HG02852 (cell line): ENCODE measurements around the gene AJM1.

Experiments
- ATAC-seq: cut with Tn5 transposase; IDR thresholded peaks from one replicate; pipeline ENCODE4 v1.9.1; 2021; ENCODE audit warnings: mild to moderate bottlenecking, moderate library complexity; ENCODE audit not compliant: unreplicated experiment

The AJM1 gene

GRCh38 chr9:136853596-136854112 is 11.4 kb downstream of the AJM1 start:
- no peak for ATAC-seq

DNA sequence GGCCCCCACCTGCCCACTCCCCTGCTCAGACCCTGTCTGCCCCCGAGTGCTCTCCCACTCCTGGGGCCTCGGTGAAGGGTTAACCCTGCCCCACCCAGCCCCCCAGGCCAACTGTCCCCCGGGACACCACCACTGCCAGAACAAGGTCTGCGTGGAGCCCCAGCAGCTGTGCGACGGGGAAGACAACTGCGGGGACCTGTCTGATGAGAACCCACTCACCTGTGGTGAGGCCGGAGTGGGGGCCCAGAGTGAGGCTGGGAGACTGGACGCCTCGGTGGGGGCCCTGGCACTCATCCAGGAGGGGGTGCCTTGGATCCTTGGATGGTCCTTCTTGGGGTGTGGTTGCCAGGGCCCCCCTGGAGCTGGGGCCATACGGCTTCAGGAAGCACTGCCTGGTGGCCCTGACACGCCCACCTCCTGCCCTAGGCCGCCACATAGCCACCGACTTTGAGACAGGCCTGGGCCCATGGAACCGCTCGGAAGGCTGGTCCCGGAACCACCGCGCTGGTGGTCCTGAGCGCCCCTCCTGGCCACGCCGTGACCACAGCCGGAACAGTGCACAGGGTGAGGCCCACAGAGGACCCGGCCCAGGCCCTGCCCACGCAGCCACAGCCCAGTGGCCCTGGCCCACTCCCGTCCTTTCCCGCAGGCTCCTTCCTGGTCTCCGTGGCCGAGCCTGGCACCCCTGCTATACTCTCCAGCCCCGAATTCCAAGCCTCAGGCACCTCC is 12.0 kb downstream of the AJM1 start:
- no peak for ATAC-seq

DNA sequence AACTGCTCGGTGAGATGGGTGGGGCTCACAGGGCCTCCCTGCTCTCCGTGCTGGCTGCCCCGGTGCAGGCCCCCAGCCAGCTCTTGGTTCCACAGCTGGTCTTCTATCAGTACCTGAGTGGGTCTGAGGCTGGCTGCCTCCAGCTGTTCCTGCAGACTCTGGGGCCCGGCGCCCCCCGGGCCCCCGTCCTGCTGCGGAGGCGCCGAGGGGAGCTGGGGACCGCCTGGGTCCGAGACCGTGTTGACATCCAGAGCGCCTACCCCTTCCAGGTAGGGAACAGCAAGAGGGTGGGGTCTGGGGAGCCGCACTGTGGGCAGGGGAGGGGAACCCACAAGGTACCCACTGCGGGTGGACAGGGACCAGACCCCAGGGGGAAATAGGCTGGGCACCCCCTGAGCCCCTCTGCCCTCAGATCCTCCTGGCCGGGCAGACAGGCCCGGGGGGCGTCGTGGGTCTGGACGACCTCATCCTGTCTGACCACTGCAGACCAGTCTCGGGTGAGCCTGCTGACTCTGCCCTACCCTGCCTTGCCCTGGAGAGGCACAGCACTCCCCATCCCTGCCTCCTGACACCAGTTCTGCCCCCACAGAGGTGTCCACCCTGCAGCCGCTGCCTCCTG is 12.7 kb downstream of the AJM1 start:
- ATAC-seq, result no peak

DNA sequence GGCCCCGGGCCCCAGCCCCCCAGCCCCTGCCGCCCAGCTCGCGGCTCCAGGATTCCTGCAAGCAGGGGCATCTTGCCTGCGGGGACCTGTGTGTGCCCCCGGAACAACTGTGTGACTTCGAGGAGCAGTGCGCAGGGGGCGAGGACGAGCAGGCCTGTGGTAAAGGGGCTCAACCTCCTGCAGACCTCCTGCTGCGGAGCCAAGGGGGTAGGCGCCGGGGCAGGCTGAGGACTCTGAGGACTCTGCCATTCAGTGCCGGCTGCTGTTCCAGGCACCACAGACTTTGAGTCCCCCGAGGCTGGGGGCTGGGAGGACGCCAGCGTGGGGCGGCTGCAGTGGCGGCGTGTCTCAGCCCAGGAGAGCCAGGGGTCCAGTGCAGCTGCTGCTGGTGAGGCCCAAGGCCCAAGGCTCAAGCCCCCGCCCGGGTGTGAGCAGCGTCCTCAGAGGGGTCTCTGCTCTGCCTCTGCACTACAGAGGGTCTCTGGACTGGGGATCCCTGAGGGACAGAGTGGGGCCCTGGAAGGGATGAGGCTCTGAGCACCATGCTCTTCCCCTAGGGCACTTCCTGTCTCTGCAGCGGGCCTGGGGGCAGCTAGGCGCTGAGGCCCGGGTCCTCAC is 13.3 kb downstream of the AJM1 start:
- no peak for ATAC-seq

DNA sequence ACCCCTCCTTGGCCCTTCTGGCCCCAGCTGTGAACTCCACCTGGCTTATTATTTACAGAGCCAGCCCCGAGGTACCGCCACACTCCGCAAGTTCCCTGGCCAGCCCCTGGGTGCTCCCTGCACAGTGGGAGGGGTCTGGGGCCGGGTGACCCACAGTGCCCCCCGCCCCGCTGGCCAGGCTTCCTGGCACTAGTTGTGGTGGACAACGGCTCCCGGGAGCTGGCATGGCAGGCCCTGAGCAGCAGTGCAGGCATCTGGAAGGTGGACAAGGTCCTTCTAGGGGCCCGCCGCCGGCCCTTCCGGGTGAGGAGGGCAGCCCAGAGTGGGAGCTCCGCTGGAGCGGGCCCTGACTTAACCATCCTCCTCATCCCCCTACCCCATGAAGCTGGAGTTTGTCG is 13.8 kb downstream of the AJM1 start:
- ATAC-seq, result no peak

DNA sequence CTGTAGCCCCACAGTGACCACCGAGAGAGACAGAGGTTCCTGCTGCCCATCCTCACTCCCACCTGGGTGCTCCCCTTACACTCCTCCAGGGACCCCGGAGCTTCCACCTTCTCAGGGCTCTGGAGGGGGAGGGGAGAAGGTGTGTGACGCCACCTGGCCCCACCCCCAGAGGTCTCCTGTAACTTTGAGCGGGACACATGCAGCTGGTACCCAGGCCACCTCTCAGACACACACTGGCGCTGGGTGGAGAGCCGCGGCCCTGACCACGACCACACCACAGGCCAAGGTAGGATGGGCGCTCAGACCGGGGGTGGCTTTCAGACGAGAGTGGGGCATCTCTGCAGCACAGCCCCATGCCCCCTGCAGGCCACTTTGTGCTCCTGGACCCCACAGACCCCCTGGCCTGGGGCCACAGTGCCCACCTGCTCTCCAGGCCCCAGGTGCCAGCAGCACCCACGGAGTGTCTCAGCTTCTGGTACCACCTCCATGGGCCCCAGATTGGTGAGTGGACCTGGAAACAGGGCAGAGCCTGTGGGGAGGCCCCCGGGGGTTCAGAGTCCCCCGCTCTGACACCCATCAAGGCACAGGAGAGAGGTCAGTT is 14.4 kb downstream of the AJM1 start:
- ATAC-seq, result no peak

DNA sequence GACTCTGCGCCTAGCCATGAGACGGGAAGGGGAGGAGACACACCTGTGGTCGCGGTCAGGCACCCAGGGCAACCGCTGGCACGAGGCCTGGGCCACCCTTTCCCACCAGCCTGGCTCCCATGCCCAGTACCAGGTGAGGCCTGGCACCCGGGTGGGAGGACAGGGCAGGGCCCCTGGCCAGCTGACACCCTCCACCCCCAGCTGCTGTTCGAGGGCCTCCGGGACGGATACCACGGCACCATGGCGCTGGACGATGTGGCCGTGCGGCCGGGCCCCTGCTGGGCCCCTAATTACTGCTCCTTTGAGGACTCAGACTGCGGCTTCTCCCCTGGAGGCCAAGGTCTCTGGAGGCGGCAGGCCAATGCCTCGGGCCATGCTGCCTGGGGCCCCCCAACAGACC is 14.9 kb downstream of the AJM1 start:
- ATAC-seq, result no peak

GRCh38 chr9:136857581-136858412 is 15.5 kb downstream of the AJM1 start:
- ATAC-seq, result no peak

- ATAC-seq, result no peak
Measured at GRCh38 chr9:136858452-136858843, 16.2 kb downstream of the AJM1 start.

- no peak for ATAC-seq
Measured at GRCh38 chr9:136858844-136859757, 16.8 kb downstream of the AJM1 start.

DNA sequence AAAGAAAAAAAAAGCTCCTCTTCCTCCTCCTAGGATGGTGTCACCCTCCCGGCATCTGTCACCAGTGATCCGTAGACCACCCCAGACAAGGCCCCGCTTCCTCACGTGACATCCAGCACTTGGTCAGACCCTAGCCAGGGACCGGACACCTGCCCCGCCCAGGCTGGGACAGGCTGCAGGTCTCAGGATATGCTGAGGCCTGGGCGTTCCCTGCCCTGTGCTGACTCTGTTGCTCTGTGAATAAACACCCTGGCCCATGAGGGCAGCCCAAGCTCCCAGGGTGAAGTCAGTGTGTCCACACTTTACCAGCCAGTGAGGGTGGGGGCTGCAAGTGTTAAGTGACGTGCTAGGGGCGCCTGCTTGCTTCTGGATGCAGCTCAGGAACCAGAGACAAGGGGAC is 18.3 kb downstream of the AJM1 start:
- ATAC-seq, result no peak

DNA sequence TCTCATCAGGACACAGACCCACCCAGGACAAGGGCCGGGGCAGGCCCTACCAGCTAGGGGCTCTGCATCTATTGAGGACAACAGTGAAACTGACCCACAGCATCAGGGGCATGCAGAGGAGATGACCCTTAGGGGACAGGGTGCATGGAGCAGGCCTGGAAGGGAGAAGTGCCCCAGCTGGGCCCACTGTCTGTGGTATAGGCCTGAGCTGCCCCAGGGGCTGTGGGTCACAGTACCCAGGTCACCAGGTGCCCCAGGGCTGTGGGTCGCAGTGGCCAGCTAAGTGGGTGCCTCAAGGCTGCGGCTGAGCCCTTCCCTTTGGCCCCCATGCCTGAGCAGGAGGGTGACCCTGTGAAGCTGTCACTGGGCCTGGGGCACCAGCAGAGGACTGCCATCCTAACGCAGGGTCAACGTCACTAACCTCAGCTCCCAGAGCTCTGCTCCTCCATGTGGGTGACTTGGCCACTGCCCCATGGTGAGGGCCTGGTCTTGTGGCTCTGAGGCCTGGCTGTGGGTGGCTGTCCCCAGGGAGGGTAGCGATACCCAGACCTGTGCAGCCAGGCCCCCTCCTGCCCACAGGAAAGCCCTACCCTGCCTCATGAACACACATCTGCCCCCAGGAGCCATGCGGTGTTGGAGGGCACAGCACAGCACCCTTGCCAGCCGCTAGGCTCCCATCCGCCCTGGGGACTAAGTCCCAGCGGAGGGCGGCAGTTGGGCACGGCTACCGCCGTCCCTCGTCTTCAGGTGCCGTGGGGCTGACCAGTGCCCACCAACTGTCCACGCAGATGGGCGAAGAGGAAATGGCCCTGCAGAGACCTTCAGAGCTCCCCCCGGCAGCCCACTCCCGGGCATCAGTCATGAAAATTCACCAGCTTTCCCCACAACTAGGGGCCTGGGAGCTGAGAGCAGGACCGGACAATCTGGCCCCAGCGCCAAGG is 18.9 kb downstream of the AJM1 start:
- ATAC-seq, result no peak

- no peak for ATAC-seq
Measured at GRCh38 chr9:136861874-136862457, 19.7 kb downstream of the AJM1 start.

- ATAC-seq, result no peak
Measured at GRCh38 chr9:136862849-136863622, 20.8 kb downstream of the AJM1 start.

DNA sequence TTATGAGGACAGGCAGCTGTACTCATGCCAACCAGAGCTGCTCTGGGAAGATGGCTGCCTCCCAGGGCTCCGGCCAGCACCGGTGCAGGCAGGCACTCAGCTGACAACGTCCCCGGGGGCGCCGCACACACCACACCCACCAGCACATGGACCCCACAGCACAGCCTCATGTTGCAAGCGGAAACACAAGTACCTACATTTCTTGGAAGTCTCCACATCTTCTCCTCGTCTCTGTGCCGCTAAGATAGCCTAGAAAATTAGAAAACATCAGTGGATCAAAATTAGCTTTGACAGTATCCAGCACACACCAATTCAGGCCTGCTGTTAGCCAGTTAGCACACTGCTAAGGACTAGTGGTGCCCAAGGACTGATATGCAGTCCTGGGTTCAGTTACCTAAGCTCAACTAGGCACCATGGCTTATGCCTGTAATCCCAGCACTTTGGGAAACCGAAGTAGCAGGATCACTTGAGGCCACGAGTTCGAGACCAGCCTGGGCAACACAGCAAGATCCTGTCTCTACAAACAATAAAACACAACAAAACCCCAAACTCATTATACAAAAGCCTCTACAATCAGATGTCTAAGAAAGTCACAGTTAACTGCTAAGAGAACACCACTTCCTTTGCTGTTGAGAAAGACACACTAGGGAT is 21.5 kb downstream of the AJM1 start:
- no peak for ATAC-seq

- ATAC-seq, result no peak
Measured at GRCh38 chr9:136865041-136865767, 22.9 kb downstream of the AJM1 start.

GRCh38 chr9:136865768-136866103 is 23.5 kb downstream of the AJM1 start:
- ATAC-seq, result no peak
